HG02852 (cell line): ENCODE results near the gene PLLP.

Source experiments
- ATAC-seq: cut with Tn5 transposase; IDR thresholded peaks from one replicate; pipeline ENCODE4 v1.9.1; 2021; ENCODE audit warnings: mild to moderate bottlenecking, moderate library complexity; ENCODE audit not compliant: unreplicated experiment

The PLLP gene

DNA sequence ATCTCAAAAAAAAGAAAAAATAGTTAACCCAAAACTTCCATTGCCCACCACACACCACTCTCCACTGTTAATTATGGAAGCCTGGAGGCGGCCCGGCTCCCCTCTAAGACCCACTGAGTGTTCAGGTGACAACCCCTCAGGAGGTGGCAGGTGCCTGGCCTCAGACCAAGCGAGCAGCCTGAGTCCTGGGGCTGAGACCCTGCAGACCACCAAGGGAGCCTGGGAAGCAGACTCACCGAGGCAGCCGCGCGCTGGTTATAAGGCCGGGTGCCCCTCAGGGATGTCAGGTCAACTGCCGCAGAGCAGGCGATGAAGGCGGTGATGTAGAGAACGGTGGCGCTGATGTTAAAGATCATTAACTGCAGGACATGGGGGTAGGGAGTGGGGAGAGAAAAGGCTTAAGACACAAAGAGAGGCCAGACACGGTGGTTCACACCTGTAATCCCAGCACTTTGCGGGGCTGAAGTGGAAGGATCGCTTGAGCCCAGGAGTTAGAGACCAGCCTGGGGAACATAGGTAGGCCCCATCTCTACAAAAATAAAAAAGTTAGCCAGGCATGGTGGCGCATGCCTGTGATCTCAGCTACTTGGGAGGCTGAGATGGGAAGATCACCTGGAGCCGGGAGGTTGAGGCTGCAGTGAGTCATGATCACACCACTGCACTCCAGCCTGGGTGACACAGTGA is 26.1 kb downstream of the PLLP start:
- ATAC-seq: no peak

DNA sequence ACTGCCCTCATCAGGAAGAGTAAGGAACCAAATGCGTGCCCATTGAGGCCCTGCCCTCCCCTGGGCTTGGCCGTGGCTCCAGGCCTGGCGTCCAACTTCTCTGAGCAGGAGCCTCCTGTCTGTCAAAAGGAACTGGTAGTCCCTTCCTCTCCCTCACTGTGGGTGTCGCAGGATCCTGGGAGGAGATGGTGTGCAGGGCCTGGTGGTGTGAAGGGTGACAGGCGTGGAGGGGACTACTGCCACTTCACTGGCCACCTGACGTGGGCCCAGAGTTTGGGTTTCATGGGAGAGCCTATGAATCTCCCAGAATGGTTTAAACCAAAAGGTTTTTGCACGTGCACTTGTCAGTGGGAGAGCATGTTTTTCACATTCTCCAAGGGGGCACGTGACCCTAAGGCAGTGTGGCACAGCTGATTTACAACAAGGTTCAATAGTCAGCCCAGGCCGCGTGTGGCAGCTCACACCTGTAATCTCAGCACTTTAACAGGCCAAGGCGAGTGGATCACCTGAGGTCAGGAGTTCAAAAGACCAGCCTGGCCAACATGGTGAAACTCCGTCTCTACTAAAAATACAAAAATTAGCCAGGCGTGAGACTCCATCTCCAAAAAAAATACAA is 26.9 kb downstream of the PLLP start:
- no peak for ATAC-seq

DNA sequence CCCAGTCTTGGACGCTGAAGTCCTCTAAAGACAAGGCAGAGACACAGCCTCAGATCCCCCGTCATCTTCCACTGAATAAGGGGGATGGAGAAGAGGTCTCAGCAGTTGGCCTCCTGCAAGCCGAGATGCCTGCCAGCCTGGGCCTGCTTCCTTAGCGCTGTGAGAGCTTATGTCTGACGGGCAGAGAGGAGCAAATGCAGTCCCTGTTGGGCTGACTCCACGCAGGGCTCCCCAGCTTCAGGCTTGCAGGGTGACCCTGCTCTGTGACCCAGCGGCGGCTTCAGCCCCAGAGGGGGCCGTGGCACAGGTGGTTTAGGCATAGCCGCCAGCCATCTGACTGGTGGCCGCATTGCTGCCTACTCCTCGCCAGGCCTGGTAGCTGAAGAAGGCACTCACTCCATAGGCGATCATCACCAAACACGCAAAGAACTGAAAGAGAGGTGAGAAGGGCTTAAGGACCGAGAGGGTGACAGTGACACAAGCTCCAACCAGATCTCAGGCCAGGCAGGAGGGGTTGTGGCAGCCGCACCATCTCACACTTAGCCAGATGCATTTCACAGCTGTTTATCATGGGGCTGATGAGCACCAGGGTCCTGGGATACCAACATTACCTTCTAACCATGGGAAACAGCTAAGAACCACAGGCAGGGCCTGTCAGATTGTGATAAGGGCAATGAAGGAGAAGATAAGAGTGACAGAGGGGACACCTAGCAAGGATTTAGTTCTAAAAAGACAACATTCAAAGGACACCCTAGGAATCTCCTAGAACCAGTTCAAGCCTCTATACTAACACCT is 27.7 kb downstream of the PLLP start:
- no peak for ATAC-seq

DNA sequence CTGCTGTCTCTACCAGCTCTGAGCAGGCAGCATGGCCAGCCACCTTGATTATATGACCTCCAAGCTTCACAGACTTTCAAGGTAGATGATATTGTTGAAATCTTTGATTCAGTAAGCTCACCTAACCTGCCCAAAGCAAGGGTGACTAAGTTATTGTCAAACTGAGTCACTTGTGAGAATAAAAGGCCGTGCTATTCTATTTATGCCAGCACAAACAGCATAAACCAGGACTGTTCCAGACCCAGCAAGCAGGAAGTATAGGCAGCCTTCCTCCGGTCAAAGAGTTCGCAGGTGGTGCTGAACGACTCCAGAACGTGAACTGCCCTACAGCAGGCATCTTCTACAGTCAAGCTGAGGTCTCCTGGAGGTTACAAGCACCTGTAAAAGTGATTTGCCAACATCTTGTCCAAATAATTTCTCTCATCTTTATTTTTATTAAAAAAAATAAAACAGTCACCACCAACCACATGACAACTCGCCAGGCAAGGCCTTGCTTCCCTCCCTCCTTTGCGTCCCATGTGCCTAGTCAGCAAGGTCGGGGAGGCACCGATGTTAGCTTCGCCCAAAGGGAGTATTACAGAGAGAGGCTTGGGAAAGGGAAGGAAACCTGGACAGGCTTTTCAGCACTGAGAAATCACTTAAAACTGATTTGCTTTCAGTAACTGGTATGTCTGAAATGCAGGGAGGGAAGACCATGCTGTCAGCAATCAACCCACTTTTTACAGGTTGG is 28.6 kb downstream of the PLLP start:
- ATAC-seq: no peak

DNA sequence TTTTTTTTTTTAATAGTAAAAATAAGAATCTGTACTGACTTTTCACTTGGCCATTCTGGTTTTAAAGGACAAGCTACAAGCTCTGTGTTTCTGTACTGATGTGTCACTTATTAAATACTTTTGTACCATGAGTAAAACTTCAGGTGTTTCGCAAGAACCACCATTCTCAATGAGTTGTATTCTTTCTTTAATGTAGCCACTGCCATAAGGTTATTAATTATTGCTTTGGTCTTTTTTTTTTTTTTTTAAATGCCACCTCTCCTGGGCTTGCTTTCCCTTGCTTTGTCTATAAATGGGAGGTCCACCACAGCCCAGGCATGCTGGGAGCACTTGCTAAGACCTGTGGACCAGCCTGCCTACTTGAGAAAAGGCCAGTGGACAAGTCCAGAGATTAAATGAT is 31.0 kb downstream of the PLLP start:
- ATAC-seq: no peak

DNA sequence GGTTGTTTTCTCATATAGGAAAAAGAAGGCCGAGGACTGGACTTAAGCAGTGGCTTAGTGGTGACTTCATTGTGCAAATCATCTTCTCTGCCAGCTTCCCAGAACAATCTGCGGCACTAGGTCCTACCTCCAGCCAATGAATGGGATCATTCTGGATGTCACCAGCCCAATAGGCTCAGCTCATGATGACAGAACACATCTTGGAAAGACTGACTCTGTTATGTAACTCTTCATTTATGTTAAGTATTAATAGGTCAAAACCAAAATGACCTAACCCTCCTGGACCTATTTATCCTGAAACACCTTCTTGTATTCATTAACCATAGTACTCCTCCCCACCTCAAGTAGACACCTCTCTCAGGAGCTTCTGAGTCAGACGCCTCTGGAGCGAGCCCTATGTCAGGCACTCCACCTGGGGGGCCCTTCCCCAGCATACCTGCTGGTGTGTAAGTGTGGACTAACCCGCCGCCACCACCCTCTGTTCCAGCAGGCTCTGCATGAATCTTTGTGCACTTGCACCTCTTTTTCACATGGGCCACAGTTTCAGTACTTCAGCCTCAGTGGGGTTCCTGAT is 32.2 kb downstream of the PLLP start:
- ATAC-seq: no peak

DNA sequence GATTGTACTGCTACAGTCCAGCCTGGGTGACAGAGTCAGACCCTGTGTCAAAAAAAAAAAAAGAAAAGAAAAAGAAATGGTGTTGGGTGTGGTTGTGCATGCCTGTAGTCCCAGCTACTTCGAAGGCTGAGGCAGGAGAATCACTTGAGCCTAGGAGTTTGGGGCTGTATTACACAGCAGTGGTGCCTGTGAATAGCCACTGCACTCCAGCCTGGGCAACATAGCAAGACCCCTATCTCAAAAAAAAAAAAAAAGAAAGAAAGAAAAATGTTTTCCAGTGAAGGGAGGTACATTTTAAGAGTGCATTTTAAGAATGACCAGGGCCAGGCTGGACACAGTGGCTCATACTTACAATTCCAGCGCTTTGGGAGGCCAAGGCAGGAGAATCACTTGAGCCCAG is 33.1 kb downstream of the PLLP start:
- no peak for ATAC-seq

DNA sequence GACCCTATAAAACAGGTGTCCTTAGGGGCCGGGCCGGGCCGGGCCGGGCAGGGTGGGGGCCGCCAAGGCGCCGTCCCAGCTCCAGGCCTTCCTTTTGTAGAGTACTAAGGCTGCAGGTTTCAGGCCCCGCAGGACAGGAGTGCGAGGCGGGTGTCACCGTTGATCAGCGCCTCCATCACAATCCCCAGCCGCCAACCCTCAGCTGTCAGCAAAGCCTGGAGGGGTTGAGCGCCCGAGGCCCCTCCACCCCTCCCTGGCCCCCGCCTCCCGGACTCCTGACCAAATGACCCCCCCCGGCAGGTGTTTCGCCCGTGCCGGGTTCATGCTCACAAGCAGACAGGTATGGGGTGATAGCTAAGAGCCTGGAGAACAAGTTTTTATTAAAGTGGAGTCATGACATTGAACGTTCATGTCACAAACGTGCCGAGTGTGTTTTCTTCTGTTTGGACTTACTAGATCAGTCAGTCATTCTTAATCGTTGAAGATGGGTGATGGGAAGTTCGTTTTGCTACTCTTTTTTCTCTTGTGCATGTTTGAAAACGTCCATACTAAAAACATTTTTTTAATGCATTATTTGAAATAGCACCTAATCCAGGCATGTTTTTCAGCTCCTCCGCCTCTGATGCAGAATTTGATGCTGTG is 38.9 kb downstream of the PLLP start:
- peak; percentile 16 for ATAC-seq

DNA sequence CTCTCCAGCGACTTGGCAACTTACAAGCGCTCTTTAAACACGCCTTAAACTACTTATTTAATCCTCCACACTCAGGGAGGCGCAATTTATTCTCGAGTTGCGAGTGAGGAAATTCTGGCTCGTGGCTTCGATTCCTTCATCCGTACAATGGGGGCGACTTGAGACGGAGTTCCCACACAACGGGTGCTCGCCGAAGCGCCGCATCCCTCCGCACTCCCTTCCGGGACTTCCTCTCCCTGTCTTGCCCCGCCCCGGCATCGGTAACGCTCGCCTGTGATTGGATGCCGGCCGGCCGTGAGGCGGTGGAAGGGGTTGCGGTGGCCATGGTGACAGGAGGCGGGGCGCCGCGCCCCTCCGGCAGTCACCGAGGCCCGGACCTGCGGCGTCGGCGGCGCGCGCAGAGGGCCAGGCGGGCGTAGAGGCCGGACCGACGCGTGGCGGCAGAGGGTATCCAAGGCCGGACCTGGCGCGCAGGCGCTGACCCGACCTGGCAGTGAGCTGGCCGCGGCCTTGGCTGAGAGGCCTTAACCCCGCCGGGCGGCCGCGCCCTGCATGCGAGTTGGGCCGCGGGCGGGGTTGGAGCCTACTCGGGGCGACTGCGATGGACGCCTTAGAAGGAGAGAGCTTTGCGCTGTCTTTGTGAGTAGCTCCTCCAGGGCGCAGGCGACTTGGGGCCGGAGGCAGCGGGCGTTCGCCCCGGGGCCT is 39.6 kb downstream of the PLLP start, which contains the start of gene ARL2BP:
ARL2BP (plus strand) TSS at position 493 of the 705 bp plus-strand sequence; CDS start at position 602, 109 bp downstream.
- ATAC-seq: peak; percentile 92

DNA sequence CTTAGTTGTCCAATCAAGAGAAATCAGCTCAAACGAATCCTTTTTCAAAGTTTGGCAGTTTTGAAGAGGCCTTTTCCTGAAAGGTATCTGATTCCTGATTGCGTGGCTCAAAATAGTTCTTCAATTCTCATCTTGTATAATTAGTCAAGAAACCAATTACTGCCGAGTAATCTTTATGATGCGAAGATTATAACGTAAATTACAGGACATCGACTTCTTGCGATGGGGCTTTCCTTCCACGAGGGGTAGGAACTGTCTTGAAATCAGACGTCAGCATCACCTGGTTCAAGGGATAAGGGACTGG is 40.1 kb downstream of the PLLP start:
- ATAC-seq: peak; percentile 33

DNA sequence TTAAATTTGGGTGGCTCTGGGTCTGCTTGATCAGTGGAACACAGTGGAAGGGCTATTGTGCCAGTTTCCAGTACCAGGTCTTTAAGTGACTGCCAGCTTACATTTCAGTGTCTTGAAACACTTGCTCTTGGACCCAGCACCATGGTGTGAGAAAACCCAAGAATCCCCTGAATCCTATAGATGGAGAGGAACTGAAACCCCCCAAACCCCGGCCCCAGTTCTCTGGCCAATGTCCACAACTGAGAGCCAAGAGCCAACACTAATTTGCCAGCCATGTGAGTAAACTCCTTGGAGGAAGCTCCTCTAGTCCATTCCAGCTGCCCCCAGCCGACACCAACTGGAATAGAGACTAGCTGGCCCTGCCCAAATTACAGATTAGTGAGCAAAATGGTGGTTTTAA is 41.8 kb downstream of the PLLP start:
- ATAC-seq: no peak

DNA sequence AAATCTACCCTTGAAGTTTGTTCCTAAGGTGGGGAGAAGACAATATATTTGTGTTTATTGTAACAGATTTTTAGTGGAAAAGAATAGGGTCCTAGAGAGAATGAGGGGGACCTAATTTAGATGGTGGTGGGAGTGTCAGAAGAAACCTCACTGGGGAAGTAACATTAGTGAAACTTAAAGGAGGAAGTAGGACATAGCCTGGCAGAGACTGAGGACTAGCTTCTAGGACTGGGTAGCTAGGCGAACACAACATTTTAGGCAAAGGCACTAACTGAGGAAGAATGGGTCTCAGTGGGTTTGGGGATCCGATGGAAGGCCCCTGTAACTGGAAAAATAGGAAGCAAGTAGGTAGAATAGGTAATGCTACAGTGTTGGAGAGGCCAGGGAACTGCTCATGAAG is 43.6 kb downstream of the PLLP start:
- ATAC-seq: no peak

DNA sequence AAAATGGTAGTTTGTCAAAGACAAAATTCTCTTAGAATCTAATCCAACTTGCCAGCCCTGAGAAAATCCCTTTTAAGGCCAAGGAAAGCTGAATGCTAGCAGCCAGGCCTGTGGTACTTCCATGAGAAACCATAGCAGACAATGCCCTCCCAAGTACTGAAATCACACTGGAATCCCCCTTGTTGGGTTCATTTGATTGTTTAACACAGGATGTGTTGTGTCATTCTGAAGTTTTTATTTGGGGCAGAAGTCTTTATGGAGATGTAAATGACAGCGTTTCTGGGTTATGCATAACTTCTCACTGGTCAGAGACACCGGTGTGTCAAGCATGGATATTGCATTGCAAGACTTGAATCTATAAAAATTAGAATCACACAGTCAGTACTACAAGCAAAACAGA is 45.4 kb downstream of the PLLP start:
- no peak for ATAC-seq

DNA sequence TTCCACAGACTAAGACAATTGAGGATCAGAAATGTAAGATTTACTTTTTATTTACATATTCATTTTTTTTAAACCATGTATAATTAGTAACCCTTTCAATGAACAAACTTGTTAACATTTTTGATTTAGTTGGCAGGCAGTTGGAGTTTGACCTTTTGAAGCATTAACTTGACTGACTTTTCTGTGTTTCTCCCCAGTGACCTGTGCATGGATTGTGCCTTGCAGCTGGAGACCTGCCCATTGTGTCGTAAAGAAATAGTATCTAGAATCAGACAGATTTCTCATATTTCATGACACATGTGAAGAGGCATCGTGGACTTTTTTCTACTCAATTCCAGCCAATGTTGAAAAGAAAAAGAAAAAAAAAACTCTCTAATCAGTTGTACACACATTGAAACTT is 45.8 kb downstream of the PLLP start:
- no peak for ATAC-seq

DNA sequence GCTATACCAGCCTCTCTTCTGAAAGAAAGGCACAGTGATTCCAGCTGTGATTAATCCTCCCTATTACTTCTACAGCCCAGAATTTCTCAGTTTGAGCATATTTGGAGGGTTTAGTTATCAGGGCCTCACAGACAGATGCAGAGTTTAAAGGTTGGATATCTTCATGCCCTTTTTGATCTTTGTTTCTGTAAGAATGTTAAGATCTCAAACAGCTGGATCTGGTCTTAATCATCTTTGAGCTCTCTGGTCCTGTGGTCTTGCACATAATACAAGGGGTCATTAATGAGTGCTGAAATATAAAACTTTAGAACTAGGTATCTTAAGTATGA is 48.5 kb downstream of the PLLP start:
- no peak for ATAC-seq

DNA sequence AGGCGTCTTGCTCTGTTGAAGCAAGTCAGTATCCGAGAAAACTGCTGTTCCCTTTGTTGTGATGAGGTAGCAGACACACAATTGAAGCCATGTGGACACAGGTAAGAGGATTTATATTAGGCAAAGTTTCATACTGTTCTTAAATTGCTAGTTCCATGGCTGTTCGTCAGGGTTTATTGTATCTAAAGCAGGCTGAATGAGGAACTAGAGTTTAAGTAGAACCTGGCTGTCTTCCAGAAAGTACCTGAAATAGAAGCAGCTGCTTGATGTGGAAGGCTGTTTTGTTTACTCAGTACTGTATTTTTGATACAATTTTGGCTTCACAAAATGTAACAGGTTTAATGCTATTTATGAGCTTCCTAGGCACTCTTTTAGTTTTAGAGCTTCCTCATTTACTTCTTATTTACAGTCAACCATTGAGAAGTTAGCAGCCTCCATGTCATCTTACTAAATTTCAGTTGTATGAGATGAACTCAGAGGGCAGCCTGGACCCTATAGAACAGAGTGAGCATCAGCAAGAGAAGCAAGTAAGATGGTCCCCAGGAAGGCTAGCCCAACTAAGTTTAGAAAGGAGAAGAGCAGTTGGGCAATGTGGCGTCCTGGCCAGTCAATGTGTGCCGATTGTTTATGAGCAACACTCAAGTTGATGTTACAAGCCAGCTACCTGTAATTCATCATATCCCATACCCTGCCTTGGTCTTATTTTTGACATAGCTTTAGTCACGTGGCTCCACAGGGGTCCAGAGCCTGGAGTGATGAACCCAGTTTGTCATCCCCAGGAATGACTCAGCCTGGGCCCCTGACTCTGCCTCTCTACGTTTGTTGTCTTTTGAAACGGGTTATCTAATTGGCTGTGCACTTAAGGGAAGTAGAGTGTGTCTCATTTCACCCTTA is 49.1 kb downstream of the PLLP start:
- no peak for ATAC-seq

DNA sequence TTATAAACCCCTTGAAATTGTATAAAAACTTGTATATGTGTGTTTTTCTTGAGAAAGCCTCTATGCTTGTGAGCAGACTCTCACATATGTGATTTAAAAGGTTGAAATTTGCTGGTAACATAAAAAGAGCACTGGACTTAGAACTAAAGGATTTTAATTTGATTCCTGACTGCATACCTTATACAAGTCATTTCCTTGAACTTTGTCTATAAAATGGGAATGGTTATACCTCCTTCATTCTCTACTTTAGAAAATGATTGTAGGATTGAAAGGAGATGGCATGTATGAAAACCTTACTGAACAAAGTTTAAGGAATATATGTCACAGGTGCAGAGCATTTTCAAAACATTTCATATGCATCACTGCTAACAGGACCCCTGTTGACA is 49.8 kb downstream of the PLLP start:
- no peak for ATAC-seq

DNA sequence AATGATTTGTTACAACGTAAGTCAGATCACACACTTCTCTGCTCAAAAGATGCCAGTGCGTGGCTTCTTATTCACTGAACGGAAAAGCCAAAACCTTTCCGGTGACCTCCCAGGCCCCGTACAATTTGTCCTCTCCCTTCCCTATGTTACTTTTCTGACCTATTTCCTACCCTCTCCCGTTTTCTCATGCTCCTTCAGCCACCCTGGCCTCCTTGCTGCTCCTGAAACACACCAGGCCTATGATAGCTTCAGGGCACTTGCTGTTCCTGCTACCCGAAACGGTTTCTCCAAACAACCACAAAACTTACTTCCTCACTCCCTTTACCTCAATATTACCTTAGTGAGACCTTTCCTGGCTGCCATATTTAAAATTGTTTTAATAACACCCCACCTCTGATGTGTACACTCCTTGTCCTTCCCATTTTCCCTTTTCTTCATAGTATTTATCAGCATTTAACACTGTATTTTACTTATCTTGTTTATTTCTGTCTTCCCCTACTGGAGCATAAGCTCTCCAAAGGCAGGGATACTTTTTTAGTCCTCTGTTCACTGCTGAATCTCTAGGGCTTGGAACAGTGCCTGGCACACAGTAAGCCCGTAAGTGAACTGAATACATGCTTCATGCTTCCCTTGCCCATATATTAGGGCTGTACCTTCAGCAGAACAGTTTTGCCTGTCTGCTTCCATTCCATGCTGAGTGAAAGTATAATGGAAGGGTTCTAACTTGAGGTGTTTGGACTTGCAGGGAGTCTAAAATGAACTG is 50.3 kb downstream of the PLLP start:
- no peak for ATAC-seq
